ENCODE results near the gene SRSF7. TPM values are rescaled to one million over a fixed set of nuclear protein-coding genes. Genes with fewer than 3 reads are reported as not detected.

The SRSF7 gene
- total and polyA plus RNA-seq, 2 donors (not counting 3 experiments of a cell fraction or from before 2014, with no cell fraction given): 165 to 202 TPM

- dilution Hi-C loops (cut with MboI; ENCODE audit: extremely low pct_ligation_motif_present, low sequenced_read_pairs) (loop anchor here (10.0 kb wide), 1 partner anchor 166 kb away; no protein-coding TSS in a partner anchor), intact Hi-C loops (cut with micrococcal nuclease) (no loop called here)
- no peak overlapping the region for H3K4me3 ChIP-seq (replicated peaks in 1 of 3; ENCODE audit: insufficient read depth in 1 of 3, low read depth in 1 of 3, low read length in 3 of 3)
- ChIA-PET POLR2A (interaction anchor here (1.7 kb wide), 1 partner anchor 20 kb away, joined by 8 read pairs; the partner anchor contains the start of gene SRSF7), CTCF (interaction anchor here (0.9 to 2.7 kb wide), 4 partner anchors 129 to 457 kb away, joined by 3 to 12 read pairs (median 8); partner anchors contain the start of gene HNRNPLL)
- H3K4me1 ChIP-seq (ENCODE audit: control insufficient read depth, extremely low read depth, insufficient read depth, low read length): no peaks in the 10 kb centered on the region
- no peaks in the 10 kb centered on the region for H3K9me3 ChIP-seq (replicated peaks; ENCODE audit: control insufficient read depth, insufficient read depth, low read length)
- no peak overlapping the region for H3K4me2 ChIP-seq (ENCODE audit: insufficient read depth, low read length)
- no peaks in the 10 kb centered on the region for H3K27me3 ChIP-seq (ENCODE audit: control insufficient read depth in 2 of 2, insufficient read depth in 2 of 2, low read length in 2 of 2)
- H4K20me1 ChIP-seq (replicated peaks; ENCODE audit: control insufficient read depth, extremely low read depth, insufficient read depth, low read length): no peaks in the 10 kb centered on the region
- H3K9ac ChIP-seq (replicated peaks; ENCODE audit: extremely low read depth, insufficient read depth, low read length): no peak overlapping the region
- H3K36me3 ChIP-seq (ENCODE audit: control insufficient read depth in 2 of 2, extremely low read depth in 1 of 2, insufficient read depth in 2 of 2, low read length in 2 of 2): no peaks in the 10 kb centered on the region
- no peak overlapping the region for H3K27ac ChIP-seq (ENCODE audit: insufficient read depth, low read depth, low read length)
- TF ChIP-seq POLR2A (IDR thresholded peaks at IDR 0.05; ENCODE audit: low read depth, low read length): no peak
- TF ChIP-seq GATA2 (IDR thresholded peaks at IDR 0.05; ENCODE audit: insufficient read depth, insufficient read length, low read depth, low read length): no peak
- TF ChIP-seq EZH2 (IDR thresholded peaks at IDR 0.05; ENCODE audit: borderline replicate concordance, low read depth, low read length, severe bottlenecking): no peak
- no peak for TF ChIP-seq POLR2AphosphoS5 (IDR thresholded peaks at IDR 0.05; ENCODE audit: insufficient read depth, low read depth, low read length)
- TF ChIP-seq CTCF (IDR thresholded peaks at IDR 0.05; ENCODE audit: extremely low read depth in 1 of 2, insufficient read depth in 1 of 2, low read depth in 1 of 2, low read length in 2 of 2): no peak
- TF ChIP-seq JUN (IDR thresholded peaks at IDR 0.05; ENCODE audit: borderline replicate concordance, insufficient read depth, insufficient read length, low read depth): no peak
- TF ChIP-seq, protein P1, sequence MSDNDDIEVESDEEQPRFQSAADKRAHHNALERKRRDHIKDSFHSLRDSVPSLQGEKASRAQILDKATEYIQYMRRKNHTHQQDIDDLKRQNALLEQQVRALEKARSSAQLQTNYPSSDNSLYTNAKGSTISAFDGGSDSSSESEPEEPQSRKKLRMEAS (IDR thresholded peaks at IDR 0.05; ENCODE audit: insufficient read depth, insufficient read length): no peak
- no peak for TF ChIP-seq FOS (IDR thresholded peaks at IDR 0.05; ENCODE audit: borderline replicate concordance, insufficient read depth, low read length)
- TF ChIP-seq MYC (IDR thresholded peaks at IDR 0.05; ENCODE audit: low read depth, low read length): no peak
- no peak for FAIRE-seq
- no peaks in the 10 kb centered on the region for H3K9me1 ChIP-seq (replicated peaks; ENCODE audit: control insufficient read depth, extremely low read depth, insufficient read depth, low read length)
- no peak overlapping the region for H2AFZ ChIP-seq (ENCODE audit: low read depth, low read length)
- no TSS peak for BruUV-seq (replicated peaks)
- no peak for DNase-seq (ENCODE audit: low read depth, low spot score)
- no peaks in the 10 kb centered on the region for H3K79me2 ChIP-seq (ENCODE audit: control insufficient read depth, insufficient read depth, low read length)
Measured at GRCh38 chr2:38731090-38731489, 20.1 kb downstream of the SRSF7 start.

Data from endothelial cell of umbilical vein (primary cell).